Gastrocnemius medialis (tissue), 4 donors: Measurements from ENCODE around the gene HMGB1. TPM values are rescaled to one million over a fixed set of nuclear protein-coding genes. Genes with fewer than 3 reads are reported as not detected.

Source experiments
- ATAC-seq, 2 donors: fragments of 150-250 bp; one replicate each; pipeline ENCODE4 v1.9.1; 2016
- DNase-seq, 2 donors: peaks; one replicate each; pipeline ENCODE4 v3.0.0-alpha.2; 2019
- H3K27ac ChIP-seq, 4 donors: fragments of 200-600 bp; sonication (generic); 1 replicate in 1 of 4; 2 replicates in 3 of 4; pipeline ENCODE4 v1.5.1; 2016 to 2018; ENCODE audit warnings: mild to moderate bottlenecking in 2 of 4, moderate library complexity in 1 of 4
- H3K27me3 ChIP-seq, 3 donors: fragments of 200-600 bp; sonication (generic) in 2 of 3; 1 replicate in 1 of 3; 2 replicates in 2 of 3; pipeline versions ENCODE4 v1.5.1 to v1.6.0; 2016 to 2019; ENCODE audit warnings: mild to moderate bottlenecking in 1 of 3, moderate library complexity in 1 of 3
- H3K36me3 ChIP-seq, 2 donors: fragments of 200-600 bp; sonication (generic) in 1 of 2; one replicate each; pipeline ENCODE4 v1.5.1; 2017 to 2018
- H3K4me1 ChIP-seq, 2 donors: fragments of 200-600 bp; sonication (generic) in 1 of 2; one replicate each; pipeline ENCODE4 v1.5.1; 2016 to 2017; ENCODE audit warnings: mild to moderate bottlenecking in 2 of 2
- H3K4me3 ChIP-seq, 4 donors: fragments of 200-600 bp; sonication (generic) in 3 of 4; 1 replicate in 1 of 4; 2 replicates in 3 of 4; pipeline ENCODE4 v1.5.1; 2016 to 2019; ENCODE audit warnings: mild to moderate bottlenecking in 2 of 4
- H3K9me3 ChIP-seq, 3 donors: fragments of 200-600 bp; sonication (generic) in 2 of 3; 1 replicate in 1 of 3; 2 replicates in 2 of 3; pipeline ENCODE4 v1.5.1; 2016 to 2019
- POLR2A ChIP-seq, 2 donors: fragments of 450-650 bp; IDR thresholded peaks; one replicate each; pipeline ENCODE4 v1.6.1; 2017; ENCODE audit warnings: antibody characterized with exemption in 2 of 2, mild to moderate bottlenecking in 2 of 2, moderate library complexity in 2 of 2
- in situ Hi-C, 4 donors: fragments of 200-750 bp; cut with MboI; loops; one replicate each; pipeline versions ENCODE4 v1.15.0 to v1.8.0; 2017; ENCODE audit warnings: low sequenced_read_pairs in 4 of 4
- intact Hi-C: fragments of 100-400 bp; cut with DNase I; formaldehyde crosslinking; loops from one replicate; pipeline ENCODE4 v1.15.1; 2023; ENCODE audit warnings: low total_unique reads
- total RNA-seq, 4 donors: library from RNA; depleted of rRNA; stranded (reverse); fragments of >200 nt; gene quantifications; one replicate each; pipeline versions ENCODE4 v1.1.0 to v1.2.3, GENCODE V29; 2016
- TF ChIP-seq, protein P1 (sequence below), 5 experiments: fragments of 450-650 bp in 3 of 5; fragments of 200-600 bp in 2 of 5; sonication (generic) in 2 of 5; IDR thresholded peaks in 4 of 5; conservative IDR thresholded peaks in 1 of 5; 1 replicate in 4 of 5; 2 replicates in 1 of 5; pipeline ENCODE4 v1.5.1; 2016 to 2019; ENCODE audit warnings: antibody characterized with exemption in 5 of 5, mild to moderate bottlenecking in 3 of 5, moderate library complexity in 3 of 5

The HMGB1 gene
- total RNA-seq, result 100 to 1,000 TPM; 217 to 314 (median 265) TPM

DNA sequence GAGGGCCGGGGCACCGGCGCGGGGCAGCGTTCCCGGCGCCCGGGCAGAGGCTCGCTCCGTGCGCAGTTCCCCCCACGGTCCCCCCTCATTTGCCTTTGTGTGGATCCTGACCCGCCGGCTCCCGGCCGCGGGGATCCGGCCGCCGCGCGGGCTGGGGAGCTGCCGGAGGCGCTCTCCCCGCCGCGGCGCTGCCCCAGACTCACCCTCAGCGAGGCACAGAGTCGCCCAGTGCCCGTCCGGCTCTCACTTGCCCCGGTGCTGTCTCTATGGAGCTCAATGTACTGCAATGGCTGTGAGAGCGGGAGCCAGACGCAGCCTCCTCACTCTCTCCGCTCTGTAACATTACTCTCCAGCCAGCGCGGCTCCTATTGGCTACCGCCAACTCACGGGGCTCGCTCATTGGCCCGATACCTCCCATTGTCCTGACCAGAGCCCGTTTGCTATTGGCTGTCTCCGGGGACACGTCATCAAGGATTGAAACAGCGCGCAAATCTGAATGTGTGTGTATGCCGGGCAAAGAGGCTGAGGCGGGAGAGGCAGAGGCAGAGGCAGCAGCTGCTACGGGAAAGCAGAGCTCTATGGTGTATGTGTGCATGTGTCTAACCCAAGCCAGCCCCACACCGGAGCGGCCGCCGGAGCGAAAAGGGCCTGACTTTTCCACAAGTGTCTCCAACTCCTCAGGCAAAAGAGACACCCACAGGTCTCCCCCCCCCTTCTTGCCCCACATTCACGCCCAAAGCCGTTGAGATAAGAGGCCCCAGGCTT lies at the start of gene HMGB1:
TSS of gene HMGB1 (minus strand) at position 344 of the 765 bp plus-strand sequence. CDS start 2,256 bp downstream, outside the sequence.
- TF ChIP-seq POLR2A (IDR thresholded peaks at IDR 0.05), result peak; percentile 97 to 98
- TF ChIP-seq, protein P1, sequence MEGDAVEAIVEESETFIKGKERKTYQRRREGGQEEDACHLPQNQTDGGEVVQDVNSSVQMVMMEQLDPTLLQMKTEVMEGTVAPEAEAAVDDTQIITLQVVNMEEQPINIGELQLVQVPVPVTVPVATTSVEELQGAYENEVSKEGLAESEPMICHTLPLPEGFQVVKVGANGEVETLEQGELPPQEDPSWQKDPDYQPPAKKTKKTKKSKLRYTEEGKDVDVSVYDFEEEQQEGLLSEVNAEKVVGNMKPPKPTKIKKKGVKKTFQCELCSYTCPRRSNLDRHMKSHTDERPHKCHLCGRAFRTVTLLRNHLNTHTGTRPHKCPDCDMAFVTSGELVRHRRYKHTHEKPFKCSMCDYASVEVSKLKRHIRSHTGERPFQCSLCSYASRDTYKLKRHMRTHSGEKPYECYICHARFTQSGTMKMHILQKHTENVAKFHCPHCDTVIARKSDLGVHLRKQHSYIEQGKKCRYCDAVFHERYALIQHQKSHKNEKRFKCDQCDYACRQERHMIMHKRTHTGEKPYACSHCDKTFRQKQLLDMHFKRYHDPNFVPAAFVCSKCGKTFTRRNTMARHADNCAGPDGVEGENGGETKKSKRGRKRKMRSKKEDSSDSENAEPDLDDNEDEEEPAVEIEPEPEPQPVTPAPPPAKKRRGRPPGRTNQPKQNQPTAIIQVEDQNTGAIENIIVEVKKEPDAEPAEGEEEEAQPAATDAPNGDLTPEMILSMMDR (IDR thresholded peaks at IDR 0.05 in 4 of 5, conservative IDR thresholded peaks at IDR 0.05 in 1 of 5), result peak in 2 of 5 experiments; percentile 17 to 18
- Histone ChIP-seq H3K4me1 (peaks cover 29 to 30% of the 10 kb centered on the region in 2 donors), H3K36me3 (peaks cover 0 to 19% of the 10 kb centered on the region in 2 donors), H3K4me3 (peak within 1 kb of the TSS; percentile 60 to 74 (median 68)), H3K9me3 (no peaks in the 10 kb centered on the region), H3K27ac (peak within 1 kb of the TSS; percentile 92 to 98 (median 96)), H3K27me3 (no peaks in the 10 kb centered on the region)
- in situ Hi-C loops (loop anchor here (10.0 to 25.0 kb wide), 4 partner anchors 61 to 331 kb away; partner anchors contain the start of gene USPL1 (in 4 of the 4)), intact Hi-C loops (loop anchor here (2.0 to 5.0 kb wide), 4 partner anchors 159 to 695 kb away; partner anchors contain the start of genes HSPH1 and KATNAL1)
- ATAC-seq, result peak; percentile 90 to 94
- peak; percentile 99 for DNase-seq

DNA sequence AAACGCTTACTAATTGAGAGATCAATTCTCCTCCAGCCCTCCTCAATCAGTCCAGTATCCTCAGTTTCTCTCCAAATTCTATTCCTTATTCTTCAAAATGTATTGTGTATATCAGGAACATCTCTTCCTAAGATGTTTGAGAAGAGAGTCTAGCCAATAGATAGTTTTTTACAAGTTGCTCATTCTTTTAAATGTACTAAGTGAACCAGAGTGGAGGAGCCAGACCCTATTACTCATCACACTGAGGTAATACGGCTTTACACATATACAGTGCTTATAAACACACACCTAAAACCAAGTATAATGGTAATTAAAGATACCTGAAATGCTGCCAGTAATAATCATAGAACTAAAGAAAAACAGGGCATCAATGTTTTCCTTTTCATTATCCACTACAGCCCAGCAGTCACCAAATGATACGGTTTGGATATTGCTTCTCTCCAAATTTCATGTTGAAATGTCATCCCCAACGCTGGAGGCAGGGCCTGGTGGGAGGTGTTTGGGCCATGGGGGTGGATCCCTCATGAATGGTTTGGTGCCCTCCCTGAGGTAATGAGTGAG lies 45.2 kb upstream of the HMGB1 start:
- H3K36me3 ChIP-seq, result no peaks in the 10 kb centered on the region
- in situ Hi-C loops (no loop called here), intact Hi-C loops (no loop called here)
- H3K4me3 ChIP-seq, result no peak overlapping the region
- TF ChIP-seq POLR2A (IDR thresholded peaks at IDR 0.05), result no peak
- TF ChIP-seq, protein P1 (IDR thresholded peaks at IDR 0.05 in 4 of 5, conservative IDR thresholded peaks at IDR 0.05 in 1 of 5), result no peak
- ATAC-seq, result no peak
- H3K4me1 ChIP-seq, result no peaks in the 10 kb centered on the region
- no peaks in the 10 kb centered on the region for H3K27me3 ChIP-seq
- H3K27ac ChIP-seq, result no peak overlapping the region
- DNase-seq, result no peak
- no peaks in the 10 kb centered on the region for H3K9me3 ChIP-seq

- H3K27me3 ChIP-seq, result no peaks in the 10 kb centered on the region
- intact Hi-C loops, result no loop called here
- DNase-seq (no peak), ATAC-seq (no peak)
- in situ Hi-C loops, result no loop called here
- H3K27ac ChIP-seq, result no peak overlapping the region
- H3K9me3 ChIP-seq, result no peaks in the 10 kb centered on the region
- H3K4me1 ChIP-seq, result no peaks in the 10 kb centered on the region
- no peak overlapping the region for H3K4me3 ChIP-seq
- H3K36me3 ChIP-seq, result no peaks in the 10 kb centered on the region
- no peak for TF ChIP-seq POLR2A (IDR thresholded peaks at IDR 0.05)
- TF ChIP-seq, protein P1 (IDR thresholded peaks at IDR 0.05 in 4 of 5, conservative IDR thresholded peaks at IDR 0.05 in 1 of 5), result no peak
Measured at GRCh38 chr13:30510091-30510490, 44.4 kb upstream of the HMGB1 start.

GRCh38 chr13:30509254-30510050 lies 43.7 kb upstream of the HMGB1 start:
- H3K9me3 ChIP-seq, result no peaks in the 10 kb centered on the region
- in situ Hi-C loops (no loop called here), intact Hi-C loops (no loop called here)
- TF ChIP-seq, protein P1 (IDR thresholded peaks at IDR 0.05 in 4 of 5, conservative IDR thresholded peaks at IDR 0.05 in 1 of 5), result no peak
- no peak for TF ChIP-seq POLR2A (IDR thresholded peaks at IDR 0.05)
- H3K4me3 ChIP-seq, result no peak overlapping the region
- no peaks in the 10 kb centered on the region for H3K36me3 ChIP-seq
- DNase-seq (no peak), ATAC-seq (no peak)
- no peak overlapping the region for H3K27ac ChIP-seq
- H3K27me3 ChIP-seq, result no peaks in the 10 kb centered on the region
- H3K4me1 ChIP-seq, result no peaks in the 10 kb centered on the region
